GM19240 (cell line): ENCODE results near the gene DCPS.
"Not testable (repeated sequence)": the region's sequence is repeated elsewhere in the genome, so short reads cannot be mapped to it uniquely, and the experiment has no call there.

Source experiments
- DNase-seq: peaks from one replicate; pipeline ENCODE4 v3.0.0; 2011; ENCODE audit warnings: low spot score; ENCODE audit not compliant: insufficient read length

The DCPS gene

GRCh38 chr11:126303623-126304456 lies at the start of gene DCPS:
Gene DCPS (plus strand): TSS chr11:126304060. CDS start chr11:126304081, 21 bp downstream.
- DNase-seq, result peak; percentile 68

GRCh38 chr11:126254819-126255218 lies 49.0 kb upstream of the DCPS start:
- no peak for DNase-seq

- not testable (repeated sequence) for DNase-seq
Measured at GRCh38 chr11:126255507-126255906, 48.4 kb upstream of the DCPS start.

- no peak for DNase-seq
Measured at GRCh38 chr11:126256216-126256615, 47.6 kb upstream of the DCPS start.

- no peak for DNase-seq
Measured at GRCh38 chr11:126257144-126257543, 46.7 kb upstream of the DCPS start.

- no peak for DNase-seq
Measured at GRCh38 chr11:126257764-126258163, 46.1 kb upstream of the DCPS start.

GRCh38 chr11:126262216-126262615 lies 41.6 kb upstream of the DCPS start:
- no peak for DNase-seq

- DNase-seq, result no peak
Measured at GRCh38 chr11:126263489-126263888, 40.4 kb upstream of the DCPS start.

GRCh38 chr11:126265811-126266210 lies 38.0 kb upstream of the DCPS start:
- no peak for DNase-seq

GRCh38 chr11:126267650-126268049 lies 36.2 kb upstream of the DCPS start:
- no peak for DNase-seq

- no peak for DNase-seq
Measured at GRCh38 chr11:126268361-126268707, 35.5 kb upstream of the DCPS start.

GRCh38 chr11:126268708-126269579 lies 34.9 kb upstream of the DCPS start, which contains the start of the genes FOXRED1 and SRPRA:
Gene FOXRED1 (plus strand): TSS chr11:126269154. CDS start chr11:126269207, 53 bp downstream.
Gene SRPRA (minus strand): TSS chr11:126268895. CDS start chr11:126268804, 91 bp downstream.
- DNase-seq, result peak; percentile 100

- no peak for DNase-seq
Measured at GRCh38 chr11:126277322-126277721, 26.5 kb upstream of the DCPS start.

- DNase-seq, result no peak
Measured at GRCh38 chr11:126277780-126278179, 26.1 kb upstream of the DCPS start.

GRCh38 chr11:126279191-126279590 lies 24.7 kb upstream of the DCPS start:
- DNase-seq, result no peak

- DNase-seq, result no peak
Measured at GRCh38 chr11:126280595-126280994, 23.3 kb upstream of the DCPS start.

- DNase-seq, result no peak
Measured at GRCh38 chr11:126281245-126281644, 22.6 kb upstream of the DCPS start.

GRCh38 chr11:126281666-126282175 lies 22.1 kb upstream of the DCPS start:
- no peak for DNase-seq

GRCh38 chr11:126282361-126282735 lies 21.5 kb upstream of the DCPS start:
- no peak for DNase-seq

GRCh38 chr11:126282736-126283591 lies 20.9 kb upstream of the DCPS start, which contains the start of gene TIRAP:
Gene TIRAP (plus strand): TSS chr11:126283093. CDS start chr11:126290895, 7,802 bp downstream.
- peak; percentile 55 for DNase-seq

- DNase-seq, result no peak
Measured at GRCh38 chr11:126284829-126285228, 19.0 kb upstream of the DCPS start.
